Keratinocyte (primary cell): ENCODE results near the gene NLGN1. TPM values are rescaled to one million over a fixed set of nuclear protein-coding genes. Genes with fewer than 3 reads are reported as not detected.

ENCODE experiments used
- DNase-seq: peaks from one replicate; pipeline ENCODE4 v3.0.0-alpha.2; 2011; ENCODE audit warnings: low read depth, missing footprints, low spot score
- FAIRE-seq: peaks from 2 replicates; lab custom pipeline; 2011; peaks lifted over from hg19 to GRCh38; lab: Jason Lieb, UNC
- H2AFZ ChIP-seq: 2 replicates; pipeline ENCODE4 v1.6.0; 2012; ENCODE audit warnings: low read length, control low read depth, inconsistent platforms; ENCODE audit not compliant: control insufficient read depth
- H3K27ac ChIP-seq: 2 replicates; pipeline ENCODE4 v1.5.1; 2011; ENCODE audit warnings: low read length; ENCODE audit not compliant: control insufficient read depth, insufficient read depth
- H3K27me3 ChIP-seq: 3 replicates; pipeline ENCODE4 v1.6.0; 2011; ENCODE audit warnings: low read length; ENCODE audit not compliant: control insufficient read depth, insufficient read depth; ENCODE audit errors: extremely low read depth
- H3K36me3 ChIP-seq, 2 experiments: 2 replicates in 1 of 2; 3 replicates in 1 of 2; pipeline ENCODE4 v1.5.1; 2011; ENCODE audit warnings: low read length in 2 of 2, mild to moderate bottlenecking in 1 of 2; ENCODE audit not compliant: control insufficient read depth in 2 of 2, insufficient read depth in 2 of 2; ENCODE audit errors: extremely low read depth in 1 of 2
- H3K4me1 ChIP-seq: 3 replicates; pipeline ENCODE4 v1.5.1; 2011; ENCODE audit warnings: low read length; ENCODE audit not compliant: control insufficient read depth, insufficient read depth; ENCODE audit errors: extremely low read depth
- H3K4me2 ChIP-seq: 3 replicates; pipeline ENCODE4 v1.6.0; 2011; ENCODE audit warnings: low read depth, low read length; ENCODE audit not compliant: control insufficient read depth, insufficient read depth; ENCODE audit errors: extremely low read depth
- H3K4me3 ChIP-seq, 3 experiments: fragments of 200-600 bp in 1 of 3; sonication (generic) in 1 of 3; 2 replicates in 2 of 3; 3 replicates in 1 of 3; pipeline ENCODE4 v1.5.1; 2011 to 2016; ENCODE audit warnings: low read length in 3 of 3, mild to moderate bottlenecking in 3 of 3, control low read depth in 2 of 3, inconsistent platforms in 1 of 3, low read depth in 1 of 3, mixed read lengths in 1 of 3, mixed run types in 1 of 3, moderate library complexity in 1 of 3; ENCODE audit not compliant: control insufficient read depth in 2 of 3, insufficient read depth in 2 of 3; ENCODE audit errors: extremely low read depth in 1 of 3
- H3K79me2 ChIP-seq: 2 replicates; pipeline ENCODE4 v1.6.0; 2012; ENCODE audit warnings: low read length; ENCODE audit not compliant: control insufficient read depth, insufficient read depth
- H3K9ac ChIP-seq: 3 replicates; pipeline ENCODE4 v1.6.0; 2011; ENCODE audit warnings: low read length; ENCODE audit not compliant: control insufficient read depth, insufficient read depth; ENCODE audit errors: extremely low read depth
- H3K9me1 ChIP-seq: 3 replicates; pipeline ENCODE4 v1.6.0; 2011; ENCODE audit warnings: low read length; ENCODE audit not compliant: control insufficient read depth, insufficient read depth; ENCODE audit errors: extremely low read depth
- H3K9me3 ChIP-seq: 2 replicates; pipeline ENCODE4 v1.5.1; 2012; ENCODE audit warnings: low read depth, low read length; ENCODE audit not compliant: control insufficient read depth
- H4K20me1 ChIP-seq: 3 replicates; pipeline ENCODE4 v1.6.0; 2011; ENCODE audit warnings: low read length; ENCODE audit not compliant: control insufficient read depth, insufficient read depth; ENCODE audit errors: extremely low read depth
- EZH2 ChIP-seq: IDR thresholded peaks from one replicate; pipeline ENCODE4 v1.6.1; 2012; ENCODE audit warnings: inconsistent platforms, mild to moderate bottlenecking, low read length, moderate library complexity
- dilution Hi-C: fragments of 300-500 bp; cut with MboI; formaldehyde crosslinking; loops from one replicate; pipeline ENCODE4 v1.7.0; 2020; ENCODE audit warnings: low sequenced_read_pairs; ENCODE audit not compliant: extremely low pct_ligation_motif_present
- polyA plus RNA-seq, 5 experiments: library from polyadenylated mRNA; depleted of rRNA in 3 of 5; stranded (reverse) in 3 of 5; stranded (forward) in 1 of 5; unstranded in 1 of 5; fragments of >200 nt; gene quantifications; 1 replicate in 1 of 5; 2 replicates in 3 of 5; 3 replicates in 1 of 5; pipeline versions ENCODE4 v1.2.1 to v1.2.3, GENCODE V29; 2011 to 2012; ENCODE audit warnings: missing spikeins in 2 of 5, low read depth in 1 of 5, low replicate concordance in 1 of 5
- TF ChIP-seq, protein P1 (sequence below), 3 experiments: IDR thresholded peaks in 1 of 3; conservative IDR thresholded peaks in 1 of 3; optimal IDR thresholded peaks in 1 of 3; 2 replicates in 2 of 3; 3 replicates in 1 of 3; pipeline versions ENCODE3 to v1.5.1; 2011; ENCODE audit warnings: low read length in 3 of 3, mild to moderate bottlenecking in 3 of 3, moderate library complexity in 2 of 3, control low read depth in 1 of 3, inconsistent platforms in 1 of 3; ENCODE audit not compliant: insufficient read depth in 2 of 3; ENCODE audit errors: extremely low read depth in 1 of 3

The NLGN1 gene
- polyA plus RNA-seq, 1 donor (not counting 4 experiments of a cell fraction or from before 2014, with no cell fraction given), result not detected

DNA sequence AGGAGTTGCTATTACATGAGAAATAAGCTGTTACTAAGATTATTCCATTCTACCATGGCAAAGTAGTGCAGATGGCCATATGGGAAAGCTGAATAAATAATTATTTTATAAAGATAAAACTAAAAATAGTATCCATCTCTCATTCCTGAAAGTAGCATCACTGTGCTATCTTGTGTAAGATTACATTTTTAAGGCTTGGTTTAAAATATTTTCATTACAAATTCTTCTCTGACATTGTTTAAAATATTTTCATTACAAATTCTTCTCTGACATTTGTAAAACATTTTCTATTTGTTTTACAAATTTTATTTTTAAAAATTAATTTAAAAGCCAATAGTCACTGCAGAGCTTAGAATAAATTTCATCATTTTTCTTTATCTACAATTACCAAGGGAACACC, 796.1 kb downstream of the NLGN1 start:
- Histone ChIP-seq H3K9me1 (no peaks in the 10 kb centered on the region), H3K9me3 (no peaks in the 10 kb centered on the region), H3K79me2 (no peaks in the 10 kb centered on the region), H4K20me1 (no peaks in the 10 kb centered on the region), H3K4me2 (no peak overlapping the region), H3K36me3 (no peaks in the 10 kb centered on the region), H3K4me3 (no peak overlapping the region), H3K27me3 (no peaks in the 10 kb centered on the region), H2AFZ (no peak overlapping the region), H3K9ac (no peak overlapping the region), H3K27ac (no peak overlapping the region), H3K4me1 (no peaks in the 10 kb centered on the region)
- DNase-seq (no peak), FAIRE-seq (no peak)
- TF ChIP-seq, protein P1, sequence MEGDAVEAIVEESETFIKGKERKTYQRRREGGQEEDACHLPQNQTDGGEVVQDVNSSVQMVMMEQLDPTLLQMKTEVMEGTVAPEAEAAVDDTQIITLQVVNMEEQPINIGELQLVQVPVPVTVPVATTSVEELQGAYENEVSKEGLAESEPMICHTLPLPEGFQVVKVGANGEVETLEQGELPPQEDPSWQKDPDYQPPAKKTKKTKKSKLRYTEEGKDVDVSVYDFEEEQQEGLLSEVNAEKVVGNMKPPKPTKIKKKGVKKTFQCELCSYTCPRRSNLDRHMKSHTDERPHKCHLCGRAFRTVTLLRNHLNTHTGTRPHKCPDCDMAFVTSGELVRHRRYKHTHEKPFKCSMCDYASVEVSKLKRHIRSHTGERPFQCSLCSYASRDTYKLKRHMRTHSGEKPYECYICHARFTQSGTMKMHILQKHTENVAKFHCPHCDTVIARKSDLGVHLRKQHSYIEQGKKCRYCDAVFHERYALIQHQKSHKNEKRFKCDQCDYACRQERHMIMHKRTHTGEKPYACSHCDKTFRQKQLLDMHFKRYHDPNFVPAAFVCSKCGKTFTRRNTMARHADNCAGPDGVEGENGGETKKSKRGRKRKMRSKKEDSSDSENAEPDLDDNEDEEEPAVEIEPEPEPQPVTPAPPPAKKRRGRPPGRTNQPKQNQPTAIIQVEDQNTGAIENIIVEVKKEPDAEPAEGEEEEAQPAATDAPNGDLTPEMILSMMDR (optimal IDR thresholded peaks at IDR 0.05 in 1 of 3, IDR thresholded peaks at IDR 0.05 in 1 of 3, conservative IDR thresholded peaks at IDR 0.05 in 1 of 3; ENCODE audit: extremely low read depth in 1 of 3, insufficient read depth in 2 of 3, low read length in 3 of 3), result no peak
- no peak for TF ChIP-seq EZH2
- dilution Hi-C loops, result no loop called here

DNA sequence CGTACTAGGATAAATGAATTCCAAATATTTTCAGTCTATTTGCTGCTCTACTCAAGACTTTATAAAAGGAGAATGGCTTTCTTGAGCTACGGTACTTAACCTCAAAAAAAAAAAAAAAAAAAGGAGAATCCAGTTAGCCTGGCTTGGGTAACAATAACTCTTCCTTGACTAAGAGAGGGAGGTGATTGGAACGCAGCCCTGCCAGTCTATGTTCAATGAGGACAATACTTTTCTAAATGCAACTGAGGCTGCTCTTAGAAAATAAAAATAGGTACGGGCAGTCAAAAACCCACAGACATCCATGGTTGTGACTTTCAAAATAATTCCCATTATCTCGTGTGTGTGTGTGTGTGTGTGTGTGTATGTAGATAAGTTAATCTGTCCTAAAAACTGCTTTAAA, 799.9 kb downstream of the NLGN1 start:
- H3K36me3 ChIP-seq, result no peaks in the 10 kb centered on the region
- TF ChIP-seq EZH2, result no peak
- H3K27ac ChIP-seq, result no peak overlapping the region
- dilution Hi-C loops, result no loop called here
- no peaks in the 10 kb centered on the region for H3K4me1 ChIP-seq
- H3K27me3 ChIP-seq, result no peaks in the 10 kb centered on the region
- no peaks in the 10 kb centered on the region for H3K79me2 ChIP-seq
- no peak overlapping the region for H3K9ac ChIP-seq
- H3K9me1 ChIP-seq, result no peaks in the 10 kb centered on the region
- FAIRE-seq, result no peak
- H3K4me3 ChIP-seq, result no peak overlapping the region
- no peak overlapping the region for H3K4me2 ChIP-seq
- DNase-seq, result no peak
- H2AFZ ChIP-seq, result no peak overlapping the region
- H4K20me1 ChIP-seq, result no peaks in the 10 kb centered on the region
- no peaks in the 10 kb centered on the region for H3K9me3 ChIP-seq

DNA sequence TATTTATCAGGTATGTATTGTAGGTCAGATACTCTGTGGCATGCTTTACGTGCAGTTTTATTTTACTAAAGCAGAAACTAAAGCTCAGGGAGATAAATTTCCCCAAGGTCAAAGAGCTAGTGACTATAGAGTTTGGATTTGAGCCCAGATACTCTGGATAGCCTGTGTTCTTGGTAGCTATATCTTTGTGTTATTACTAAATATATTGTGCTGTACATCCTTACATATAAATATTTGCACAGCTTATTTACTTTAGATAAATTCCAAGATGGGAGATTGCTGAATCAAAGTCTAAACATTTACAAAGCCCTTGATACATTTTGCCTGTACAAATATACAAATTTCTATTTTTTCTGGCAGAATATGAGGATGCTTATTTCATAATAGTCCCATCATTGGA, 800.7 kb downstream of the NLGN1 start:
- no peak for FAIRE-seq
- Histone ChIP-seq H3K27me3 (no peaks in the 10 kb centered on the region), H3K4me3 (no peak overlapping the region), H3K4me1 (no peaks in the 10 kb centered on the region), H3K9ac (no peak overlapping the region), H3K9me1 (no peaks in the 10 kb centered on the region), H3K9me3 (no peaks in the 10 kb centered on the region), H3K36me3 (no peaks in the 10 kb centered on the region), H2AFZ (no peak overlapping the region), H3K27ac (no peak overlapping the region), H4K20me1 (no peaks in the 10 kb centered on the region), H3K4me2 (no peak overlapping the region), H3K79me2 (no peaks in the 10 kb centered on the region)
- no peak for DNase-seq
- TF ChIP-seq EZH2, result no peak
- TF ChIP-seq, protein P1 (optimal IDR thresholded peaks at IDR 0.05 in 1 of 3, IDR thresholded peaks at IDR 0.05 in 1 of 3, conservative IDR thresholded peaks at IDR 0.05 in 1 of 3; ENCODE audit: extremely low read depth in 1 of 3, insufficient read depth in 2 of 3, low read length in 3 of 3), result no peak
- dilution Hi-C loops, result no loop called here
